GM18499 (cell line): ENCODE data around the gene SMIM27.
"Not testable (repeated sequence)": the region's sequence is repeated elsewhere in the genome, so short reads cannot be mapped to it uniquely, and the experiment has no call there.

ENCODE experiments used
- ATAC-seq: cut with Tn5 transposase; IDR thresholded peaks from one replicate; pipeline ENCODE4 v1.9.1; 2021; ENCODE audit warnings: moderate number of reproducible peaks; ENCODE audit not compliant: insufficient read depth, unreplicated experiment

The SMIM27 gene

GRCh38 chr9:32552172-32552872 lies at the start of gene SMIM27, which contains the start of gene TOPORS:
SMIM27 (plus strand) TSS chr9:32552327; CDS start chr9:32552435, 108 bp downstream.
TOPORS (minus strand) TSS chr9:32552586; CDS start chr9:32552436, 150 bp downstream.
- ATAC-seq, result peak; percentile 42

GRCh38 chr9:32502464-32502863 lies 49.7 kb upstream of the SMIM27 start:
- ATAC-seq, result no peak

- no peak for ATAC-seq
Observed at GRCh38 chr9:32503008-32503407, 49.1 kb upstream of the SMIM27 start.

- no peak for ATAC-seq
Observed at GRCh38 chr9:32508728-32509127, 43.4 kb upstream of the SMIM27 start.

GRCh38 chr9:32516241-32516640 lies 35.9 kb upstream of the SMIM27 start:
- ATAC-seq, result no peak

- no peak for ATAC-seq
Observed at GRCh38 chr9:32518276-32518675, 33.9 kb upstream of the SMIM27 start.

GRCh38 chr9:32523910-32524309 lies 28.2 kb upstream of the SMIM27 start:
- ATAC-seq, result no peak

GRCh38 chr9:32524558-32524891 lies 27.6 kb upstream of the SMIM27 start:
- ATAC-seq, result not testable (repeated sequence)

GRCh38 chr9:32524892-32525708 lies 27.0 kb upstream of the SMIM27 start:
- ATAC-seq, result peak; percentile 6

GRCh38 chr9:32525709-32526030 lies 26.5 kb upstream of the SMIM27 start:
- ATAC-seq, result peak; percentile 10

GRCh38 chr9:32526041-32526706 lies 26.0 kb upstream of the SMIM27 start, which contains the start of gene RIGI:
RIGI (minus strand) TSS chr9:32526196; CDS start chr9:32526166, 30 bp downstream.
- ATAC-seq, result peak; percentile 63

- ATAC-seq, result no peak
Observed at GRCh38 chr9:32526707-32527048, 25.4 kb upstream of the SMIM27 start.

GRCh38 chr9:32533336-32533735 lies 18.8 kb upstream of the SMIM27 start:
- ATAC-seq, result no peak

GRCh38 chr9:32533816-32534215 lies 18.3 kb upstream of the SMIM27 start:
- ATAC-seq, result no peak

GRCh38 chr9:32543047-32543446 lies 9.1 kb upstream of the SMIM27 start:
- no peak for ATAC-seq

GRCh38 chr9:32545884-32546283 lies 6.2 kb upstream of the SMIM27 start:
- ATAC-seq, result no peak

- ATAC-seq, result not testable (repeated sequence)
Observed at GRCh38 chr9:32548213-32548612, 3.9 kb upstream of the SMIM27 start.

GRCh38 chr9:32550150-32550561 lies 2.0 kb upstream of the SMIM27 start:
- no peak for ATAC-seq

- peak; percentile 44 for ATAC-seq
Observed at GRCh38 chr9:32550562-32551275, 1.4 kb upstream of the SMIM27 start.

GRCh38 chr9:32551276-32552051 lies 663 bp upstream of the SMIM27 start:
- no peak for ATAC-seq
